ENCODE results near the gene OPCML.

Gene OPCML

GRCh38 chr11:133560472-133560855, 28.2 kb upstream of the OPCML start:
- Histone ChIP-seq H3K4me3 (ENCODE audit: low read length in 2 of 2) (no peak overlapping the region), H3K4me2 (ENCODE audit: insufficient read depth, low read length, poor library complexity, severe bottlenecking) (no peak overlapping the region), H2AFZ (ENCODE audit: low read length) (no peak overlapping the region), H2BK5ac (ENCODE audit: low read length) (no peak overlapping the region), H3K9ac (ENCODE audit: low read depth, low read length, poor library complexity) (no peak overlapping the region), H3K27ac (replicated peaks; ENCODE audit: low read length) (no peak overlapping the region), H3K18ac (ENCODE audit: low read length) (no peak overlapping the region), H2BK12ac (ENCODE audit: low read length) (no peak overlapping the region), H2BK120ac (ENCODE audit: low read depth, low read length) (no peak overlapping the region), H4K91ac (ENCODE audit: low read depth, low read length, poor library complexity) (no peak overlapping the region), H3K4ac (ENCODE audit: low read length) (no peak overlapping the region), H3K14ac (ENCODE audit: low read length) (no peak overlapping the region), H2AK5ac (ENCODE audit: low read depth, low read length) (no peak overlapping the region), H3K27me3 (ENCODE audit: control insufficient read depth in 3 of 3, insufficient read depth in 3 of 3, low read depth in 1 of 3, low read length in 3 of 3) (no peaks in the 10 kb centered on the region), H4K8ac (ENCODE audit: low read depth, low read length) (no peak overlapping the region), H2BK15ac (ENCODE audit: low read length) (no peak overlapping the region), H3K4me1 (ENCODE audit: control insufficient read depth in 2 of 2, insufficient read depth in 1 of 2, low read depth in 1 of 2, low read length in 2 of 2) (peaks cover 0 to 6% of the 10 kb centered on the region in 2 donors), H3K79me1 (ENCODE audit: low read depth, low read length) (no peaks in the 10 kb centered on the region), H3K23ac (ENCODE audit: low read depth, low read length, poor library complexity) (no peak overlapping the region), H3K9me3 (replicated peaks in 1 of 2; ENCODE audit: control insufficient read depth in 2 of 2, insufficient read depth in 1 of 2, low read depth in 1 of 2, low read length in 2 of 2) (no peaks in the 10 kb centered on the region), H3K36me3 (replicated peaks in 1 of 2; ENCODE audit: control insufficient read depth in 2 of 2, insufficient read depth in 2 of 2, low read length in 2 of 2) (no peaks in the 10 kb centered on the region)
- DNase-seq (ENCODE audit: low spot score): no peak
- WGBS, 2 donors (ENCODE audit: extremely low coverage in 2 of 2, insufficient read length in 2 of 2, insufficient replicate concordance in 1 of 2): no CpG with 5 or more reads among the region's 9 CpGs

DNA sequence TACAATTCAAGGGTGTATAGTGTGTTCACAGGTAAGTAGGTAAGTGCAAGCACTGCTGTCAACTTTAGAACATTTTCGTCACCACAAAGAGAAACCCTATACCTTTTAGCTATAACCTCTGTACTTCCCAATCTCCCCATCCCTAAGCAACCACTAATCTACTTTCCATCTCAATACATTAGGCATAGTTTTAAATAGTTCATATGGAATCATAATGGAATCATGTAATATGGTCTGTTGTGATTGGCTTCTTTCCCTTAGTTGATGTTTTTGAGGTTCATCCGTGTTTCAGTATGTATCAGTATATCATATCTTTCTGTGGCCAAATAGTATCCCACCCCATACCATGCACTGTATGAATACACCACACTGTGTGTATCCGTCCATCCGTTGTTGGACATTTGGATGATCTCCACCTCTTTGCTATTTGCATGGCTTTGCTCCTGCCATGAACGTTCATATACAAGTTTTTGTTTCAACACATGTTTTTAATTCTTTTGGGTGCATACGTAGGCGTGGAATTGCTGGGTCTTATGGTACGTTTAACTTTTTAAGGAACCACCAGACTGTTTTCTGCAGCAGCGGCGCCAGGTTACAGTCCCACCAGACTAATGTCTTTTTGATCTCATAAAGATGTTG, 27.7 kb upstream of the OPCML start:
- no peak overlapping the region for H4K8ac ChIP-seq (ENCODE audit: low read depth, low read length)
- H3K14ac ChIP-seq (ENCODE audit: low read length): no peak overlapping the region
- no peak overlapping the region for H2AK5ac ChIP-seq (ENCODE audit: low read depth, low read length)
- H3K23ac ChIP-seq (ENCODE audit: low read depth, low read length, poor library complexity): no peak overlapping the region
- H2BK5ac ChIP-seq (ENCODE audit: low read length): no peak overlapping the region
- no peak overlapping the region for H2BK15ac ChIP-seq (ENCODE audit: low read length)
- H3K4ac ChIP-seq (ENCODE audit: low read length): no peak overlapping the region
- H3K27me3 ChIP-seq (ENCODE audit: control insufficient read depth in 3 of 3, insufficient read depth in 3 of 3, low read depth in 1 of 3, low read length in 3 of 3): no peaks in the 10 kb centered on the region
- H3K18ac ChIP-seq (ENCODE audit: low read length): no peak overlapping the region
- no peaks in the 10 kb centered on the region for H3K36me3 ChIP-seq (replicated peaks in 1 of 2; ENCODE audit: control insufficient read depth in 2 of 2, insufficient read depth in 2 of 2, low read length in 2 of 2)
- H2BK12ac ChIP-seq (ENCODE audit: low read length): no peak overlapping the region
- no peak for DNase-seq (ENCODE audit: low spot score)
- no peak overlapping the region for H3K4me3 ChIP-seq (ENCODE audit: low read length in 2 of 2)
- no peaks in the 10 kb centered on the region for H3K9me3 ChIP-seq (replicated peaks in 1 of 2; ENCODE audit: control insufficient read depth in 2 of 2, insufficient read depth in 1 of 2, low read depth in 1 of 2, low read length in 2 of 2)
- no peak overlapping the region for H3K9ac ChIP-seq (ENCODE audit: low read depth, low read length, poor library complexity)
- no peak overlapping the region for H2AFZ ChIP-seq (ENCODE audit: low read length)
- peaks cover 2 to 12% of the 10 kb centered on the region in 2 donors for H3K4me1 ChIP-seq (ENCODE audit: control insufficient read depth in 2 of 2, insufficient read depth in 1 of 2, low read depth in 1 of 2, low read length in 2 of 2)
- WGBS, 2 donors (ENCODE audit: extremely low coverage in 2 of 2, insufficient read length in 2 of 2, insufficient replicate concordance in 1 of 2): no CpG with 5 or more reads among the region's 10 CpGs
- H3K27ac ChIP-seq (replicated peaks; ENCODE audit: low read length): no peak overlapping the region
- H3K79me1 ChIP-seq (ENCODE audit: low read depth, low read length): no peaks in the 10 kb centered on the region
- H4K91ac ChIP-seq (ENCODE audit: low read depth, low read length, poor library complexity): no peak overlapping the region
- H3K4me2 ChIP-seq (ENCODE audit: insufficient read depth, low read length, poor library complexity, severe bottlenecking): no peak overlapping the region
- H2BK120ac ChIP-seq (ENCODE audit: low read depth, low read length): no peak overlapping the region

DNA sequence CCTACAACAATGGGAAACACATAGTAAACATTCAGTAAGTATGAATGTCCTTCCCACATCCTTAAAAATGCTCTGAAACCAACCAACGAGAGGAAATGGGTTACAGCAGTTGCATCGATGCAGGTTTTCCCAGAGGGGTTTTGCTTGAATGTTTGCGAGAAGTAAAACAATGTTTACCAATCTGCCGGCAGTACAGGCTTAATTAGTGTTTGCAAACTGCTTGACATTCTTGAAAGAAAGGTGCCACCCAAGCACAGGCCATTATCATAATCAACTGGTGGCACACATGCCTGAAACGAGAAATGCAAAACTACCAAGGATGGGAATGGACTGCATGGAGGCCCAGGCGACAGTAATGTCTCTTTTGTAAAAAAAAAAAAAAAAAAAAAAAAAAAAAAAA, 27.1 kb upstream of the OPCML start:
- Histone ChIP-seq H3K4me3 (ENCODE audit: low read length in 2 of 2) (no peak overlapping the region), H2BK15ac (ENCODE audit: low read length) (no peak overlapping the region), H4K91ac (ENCODE audit: low read depth, low read length, poor library complexity) (no peak overlapping the region), H3K36me3 (replicated peaks in 1 of 2; ENCODE audit: control insufficient read depth in 2 of 2, insufficient read depth in 2 of 2, low read length in 2 of 2) (no peaks in the 10 kb centered on the region), H2AFZ (ENCODE audit: low read length) (no peak overlapping the region), H3K14ac (ENCODE audit: low read length) (no peak overlapping the region), H2AK5ac (ENCODE audit: low read depth, low read length) (no peak overlapping the region), H2BK5ac (ENCODE audit: low read length) (no peak overlapping the region), H3K9me3 (replicated peaks in 1 of 2; ENCODE audit: control insufficient read depth in 2 of 2, insufficient read depth in 1 of 2, low read depth in 1 of 2, low read length in 2 of 2) (no peaks in the 10 kb centered on the region), H2BK12ac (ENCODE audit: low read length) (no peak overlapping the region), H3K79me1 (ENCODE audit: low read depth, low read length) (no peaks in the 10 kb centered on the region), H4K8ac (ENCODE audit: low read depth, low read length) (no peak overlapping the region), H3K9ac (ENCODE audit: low read depth, low read length, poor library complexity) (no peak overlapping the region), H3K4me1 (ENCODE audit: control insufficient read depth in 2 of 2, insufficient read depth in 1 of 2, low read depth in 1 of 2, low read length in 2 of 2) (peaks cover 7 to 17% of the 10 kb centered on the region in 2 donors), H2BK120ac (ENCODE audit: low read depth, low read length) (no peak overlapping the region), H3K23ac (ENCODE audit: low read depth, low read length, poor library complexity) (no peak overlapping the region), H3K27ac (replicated peaks; ENCODE audit: low read length) (no peak overlapping the region), H3K18ac (ENCODE audit: low read length) (no peak overlapping the region), H3K27me3 (ENCODE audit: control insufficient read depth in 3 of 3, insufficient read depth in 3 of 3, low read depth in 1 of 3, low read length in 3 of 3) (no peaks in the 10 kb centered on the region), H3K4me2 (ENCODE audit: insufficient read depth, low read length, poor library complexity, severe bottlenecking) (no peak overlapping the region), H3K4ac (ENCODE audit: low read length) (no peak overlapping the region)
- no peak for DNase-seq (ENCODE audit: low spot score)
- no CpG with 5 or more reads among the region's 6 CpGs for WGBS, 2 donors (ENCODE audit: extremely low coverage in 2 of 2, insufficient read length in 2 of 2, insufficient replicate concordance in 1 of 2)

GRCh38 chr11:133555034-133555433, 22.7 kb upstream of the OPCML start:
- Histone ChIP-seq H3K4ac (ENCODE audit: low read length) (no peak overlapping the region), H4K91ac (ENCODE audit: low read depth, low read length, poor library complexity) (no peak overlapping the region), H3K14ac (ENCODE audit: low read length) (no peak overlapping the region)

More at GRCh38 chr11:133555034-133555433, 22.7 kb upstream of the OPCML start:
- Histone ChIP-seq H3K4me1 (ENCODE audit: control insufficient read depth in 2 of 2, insufficient read depth in 1 of 2, low read depth in 1 of 2, low read length in 2 of 2) (peaks cover 11 to 12% of the 10 kb centered on the region in 2 donors), H3K4me3 (ENCODE audit: low read length in 2 of 2) (no peak overlapping the region), H2AFZ (ENCODE audit: low read length) (peak overlapping the region; percentile 66), H3K9me3 (replicated peaks in 1 of 2; ENCODE audit: control insufficient read depth in 2 of 2, insufficient read depth in 1 of 2, low read depth in 1 of 2, low read length in 2 of 2) (no peaks in the 10 kb centered on the region), H3K18ac (ENCODE audit: low read length) (peak overlapping the region; percentile 68), H3K9ac (ENCODE audit: low read depth, low read length, poor library complexity) (no peak overlapping the region), H2BK15ac (ENCODE audit: low read length) (peak overlapping the region; percentile 41), H4K8ac (ENCODE audit: low read depth, low read length) (no peak overlapping the region), H3K4me2 (ENCODE audit: insufficient read depth, low read length, poor library complexity, severe bottlenecking) (no peak overlapping the region), H2BK120ac (ENCODE audit: low read depth, low read length) (peak overlapping the region; percentile 26), H2AK5ac (ENCODE audit: low read depth, low read length) (peak overlapping the region; percentile 11), H3K79me1 (ENCODE audit: low read depth, low read length) (no peaks in the 10 kb centered on the region), H2BK12ac (ENCODE audit: low read length) (no peak overlapping the region), H2BK5ac (ENCODE audit: low read length) (no peak overlapping the region), H3K23ac (ENCODE audit: low read depth, low read length, poor library complexity) (no peak overlapping the region), H3K27me3 (ENCODE audit: control insufficient read depth in 3 of 3, insufficient read depth in 3 of 3, low read depth in 1 of 3, low read length in 3 of 3) (no peaks in the 10 kb centered on the region), H3K27ac (replicated peaks; ENCODE audit: low read length) (no peak overlapping the region), H3K36me3 (replicated peaks in 1 of 2; ENCODE audit: control insufficient read depth in 2 of 2, insufficient read depth in 2 of 2, low read length in 2 of 2) (no peaks in the 10 kb centered on the region)
- no CpG with 5 or more reads among the region's 6 CpGs for WGBS, 2 donors (ENCODE audit: extremely low coverage in 2 of 2, insufficient read length in 2 of 2, insufficient replicate concordance in 1 of 2)
- DNase-seq (ENCODE audit: low spot score): no peak
